H7 (cell line): Measurements from ENCODE around the gene PIGO. TPM values are rescaled to one million over a fixed set of nuclear protein-coding genes. Genes with fewer than 3 reads are reported as not detected.
A peak's percentile ranks its signal among the peaks of the same experiment; 100 is the strongest.

Source experiments
- DNase-seq: peaks from one replicate; pipeline ENCODE4 v3.0.0; 2012
- H3K27me3 ChIP-seq: 2 replicates; pipeline ENCODE4 v1.6.0; 2011; ENCODE audit warnings: mild to moderate bottlenecking, low read length; ENCODE audit not compliant: control insufficient read depth, insufficient read depth
- H3K36me3 ChIP-seq: replicated peaks from 2 replicates; pipeline ENCODE4 v1.5.1; 2011; ENCODE audit warnings: low read length; ENCODE audit not compliant: control insufficient read depth, insufficient read depth
- H3K4me3 ChIP-seq: 2 replicates; pipeline ENCODE4 v1.5.1; 2011; ENCODE audit warnings: low read depth, mild to moderate bottlenecking, control low read depth, low read length, moderate library complexity; ENCODE audit not compliant: insufficient read depth
- total RNA-seq: library from RNA; depleted of rRNA; stranded (reverse); fragments of >200 nt; shearing (Covaris generic); gene quantifications from 2 replicates; pipeline ENCODE4 v1.2.3, GENCODE V29; 2014

Gene PIGO
- total RNA-seq, 1 experiment from 2014 or later: 29.8 TPM

DNA sequence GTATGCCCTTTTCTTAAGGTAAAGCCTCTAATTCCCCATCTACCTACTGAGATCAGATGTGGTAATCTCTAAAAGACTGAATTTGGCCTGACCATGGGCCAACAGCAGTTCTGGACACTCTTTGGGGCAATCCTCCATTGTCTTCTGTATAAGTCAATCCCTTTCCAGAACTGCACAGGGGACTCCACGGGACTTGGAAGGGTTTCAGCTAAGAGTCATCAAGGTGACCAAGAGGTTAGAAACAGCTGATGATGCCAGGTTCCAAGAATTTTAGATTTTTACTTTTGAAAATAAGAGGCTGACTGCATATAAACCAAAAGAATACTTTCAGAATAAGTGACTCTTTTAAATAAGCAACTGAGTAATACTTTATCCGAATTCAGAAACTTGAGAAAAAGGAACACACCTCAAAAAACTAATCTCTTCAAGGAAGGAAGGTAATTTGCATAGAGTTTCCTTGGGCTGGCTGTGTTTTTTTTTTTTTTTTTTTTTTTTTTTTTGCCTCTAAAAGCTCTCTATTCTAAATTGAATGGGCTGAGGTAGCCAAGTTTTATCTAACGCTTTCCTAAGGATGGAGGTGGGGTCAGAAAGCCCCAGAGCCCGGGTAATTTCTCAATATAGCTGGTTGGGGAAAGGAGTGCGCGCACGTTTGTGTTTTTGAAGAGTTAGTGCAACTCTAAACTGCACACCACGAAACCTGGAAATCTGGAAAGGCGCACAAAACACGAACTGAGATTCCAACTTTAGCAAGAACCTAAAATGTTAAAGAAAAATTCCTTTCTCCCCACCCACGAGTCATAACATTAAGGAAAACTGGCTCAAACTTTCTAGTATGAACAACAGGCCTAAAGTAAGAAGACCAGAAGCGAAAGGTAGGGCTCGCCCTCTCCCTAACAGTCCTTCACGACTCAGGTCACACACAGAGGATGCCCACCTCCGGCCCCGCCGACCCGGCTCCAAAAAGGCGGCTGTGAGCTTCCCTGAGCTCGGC lies 25.3 kb downstream of the PIGO start:
- no peak for DNase-seq

DNA sequence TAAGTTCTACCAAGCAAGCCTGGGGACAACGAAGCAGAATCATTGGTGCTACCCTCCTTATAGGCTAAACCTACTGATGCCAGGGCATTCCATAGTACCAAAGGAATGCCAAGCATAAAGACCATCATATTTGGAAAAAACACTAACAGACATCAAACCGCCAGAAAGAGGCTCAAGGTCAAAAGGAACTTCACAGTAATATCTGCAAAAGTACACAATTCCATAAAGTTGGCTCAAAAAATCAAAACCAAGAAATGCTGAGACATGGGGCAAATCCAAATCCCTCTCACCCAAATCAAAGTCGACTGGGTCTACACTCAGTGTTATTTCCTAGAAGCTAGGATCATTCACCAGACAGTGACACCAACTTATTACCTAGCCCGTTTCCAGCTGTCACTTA lies 27.4 kb downstream of the PIGO start:
- H3K4me3 ChIP-seq: no peak overlapping the region
- no peaks in the 10 kb centered on the region for H3K27me3 ChIP-seq
- no peak for DNase-seq
- H3K36me3 ChIP-seq: peaks cover 45% of the 10 kb centered on the region

More for the DNA sequence above, 25.3 kb downstream of the PIGO start:
- Histone ChIP-seq H3K36me3 (peaks cover 41% of the 10 kb centered on the region), H3K27me3 (no peaks in the 10 kb centered on the region), H3K4me3 (peak overlapping the region; percentile 97)

DNA sequence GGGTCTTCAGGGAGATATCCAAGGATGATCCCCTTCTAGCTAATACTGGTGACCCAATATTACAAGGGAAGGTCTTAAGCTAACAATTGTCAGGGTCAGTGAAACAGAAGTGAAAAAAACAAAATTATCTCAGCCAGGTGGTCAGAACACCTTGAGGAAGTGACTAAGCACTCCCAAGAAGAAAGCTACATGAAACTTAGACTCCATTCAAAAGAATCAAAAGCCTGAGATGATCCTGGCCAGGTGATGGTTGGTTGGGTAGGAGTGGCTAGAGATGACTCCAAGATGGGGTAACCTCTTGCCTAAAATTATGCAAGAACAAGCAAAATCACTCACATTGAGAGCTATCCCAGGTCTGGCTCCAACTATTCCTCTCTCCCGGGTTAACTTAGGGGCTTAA lies 29.3 kb downstream of the PIGO start:
- no peak for DNase-seq
- H3K36me3 ChIP-seq: peaks cover 62% of the 10 kb centered on the region
- H3K27me3 ChIP-seq: no peaks in the 10 kb centered on the region
- no peak overlapping the region for H3K4me3 ChIP-seq

DNA sequence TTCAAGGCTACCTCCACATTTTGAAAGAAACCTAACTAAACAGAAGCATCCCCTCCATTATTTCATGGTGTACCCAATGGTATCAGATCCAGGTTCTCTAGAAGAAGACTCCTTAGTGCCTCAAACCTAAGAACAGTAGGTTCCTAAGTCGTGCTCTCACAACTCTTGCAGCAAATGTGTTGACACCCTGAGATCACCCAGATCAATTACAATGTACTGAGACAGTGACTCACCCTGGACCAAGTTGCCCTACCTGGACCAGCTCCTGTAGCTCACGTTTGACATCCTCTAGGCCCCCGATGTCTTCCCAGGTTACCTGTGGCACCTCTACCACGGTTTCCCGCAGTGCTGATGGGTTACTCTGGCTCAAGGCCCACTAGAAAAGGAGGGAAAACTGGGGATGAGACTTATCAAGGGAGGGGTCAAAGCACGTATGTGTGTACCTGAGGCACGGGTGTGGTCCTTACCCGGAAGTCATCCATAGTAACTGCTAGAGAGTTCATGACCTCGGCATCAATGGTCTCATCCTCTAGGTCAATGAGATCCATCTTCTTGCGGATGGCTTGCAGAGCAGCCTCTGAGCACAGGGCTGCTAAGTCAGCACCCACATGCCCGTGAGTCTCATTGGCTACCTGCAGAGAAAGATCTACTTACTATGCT lies 35.7 kb downstream of the PIGO start:
- no peak for DNase-seq
- H3K4me3 ChIP-seq: no peak overlapping the region
- no peaks in the 10 kb centered on the region for H3K27me3 ChIP-seq
- peaks cover 92% of the 10 kb centered on the region for H3K36me3 ChIP-seq

DNA sequence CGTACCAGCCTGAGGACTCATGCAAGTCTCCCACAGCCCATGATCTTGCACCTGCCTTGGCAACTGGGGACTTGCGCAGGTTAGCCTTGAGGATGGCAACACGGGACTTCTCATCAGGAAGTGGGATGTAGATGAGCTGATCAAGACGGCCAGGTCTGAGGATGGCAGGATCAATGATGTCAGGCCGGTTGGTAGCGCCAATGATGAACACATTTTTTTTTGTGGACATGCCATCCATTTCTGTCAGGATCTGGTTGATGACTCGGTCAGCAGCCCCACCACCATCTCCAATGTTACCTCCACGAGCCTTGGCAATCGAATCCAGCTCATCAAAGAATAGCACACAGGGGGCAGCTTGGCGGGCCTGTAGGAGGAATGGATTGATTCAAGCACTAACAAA lies 37.0 kb downstream of the PIGO start:
- peaks cover 81% of the 10 kb centered on the region for H3K36me3 ChIP-seq
- H3K4me3 ChIP-seq: no peak overlapping the region
- no peak for DNase-seq

DNA sequence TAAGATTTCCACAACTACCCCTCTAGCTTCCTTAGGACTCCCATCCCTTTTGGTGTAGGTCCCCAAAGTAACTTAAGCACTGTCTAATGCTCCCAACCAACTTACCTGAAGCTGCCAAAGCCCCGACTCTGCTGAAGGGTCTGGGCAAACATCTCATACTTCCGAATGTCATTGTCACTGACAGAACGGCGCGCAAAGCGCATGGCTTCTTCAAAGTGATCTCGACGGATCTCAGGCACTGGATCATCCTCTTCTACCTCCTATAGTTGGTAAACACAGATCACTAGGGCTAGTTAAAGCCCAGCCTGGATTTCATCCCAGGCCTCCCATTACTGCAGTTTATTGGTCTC lies 39.1 kb downstream of the PIGO start:
- Histone ChIP-seq H3K36me3 (peaks cover 60% of the 10 kb centered on the region), H3K27me3 (no peaks in the 10 kb centered on the region), H3K4me3 (no peak overlapping the region)
- DNase-seq: no peak

More for the DNA sequence above, 37.0 kb downstream of the PIGO start:
- no peaks in the 10 kb centered on the region for H3K27me3 ChIP-seq

DNA sequence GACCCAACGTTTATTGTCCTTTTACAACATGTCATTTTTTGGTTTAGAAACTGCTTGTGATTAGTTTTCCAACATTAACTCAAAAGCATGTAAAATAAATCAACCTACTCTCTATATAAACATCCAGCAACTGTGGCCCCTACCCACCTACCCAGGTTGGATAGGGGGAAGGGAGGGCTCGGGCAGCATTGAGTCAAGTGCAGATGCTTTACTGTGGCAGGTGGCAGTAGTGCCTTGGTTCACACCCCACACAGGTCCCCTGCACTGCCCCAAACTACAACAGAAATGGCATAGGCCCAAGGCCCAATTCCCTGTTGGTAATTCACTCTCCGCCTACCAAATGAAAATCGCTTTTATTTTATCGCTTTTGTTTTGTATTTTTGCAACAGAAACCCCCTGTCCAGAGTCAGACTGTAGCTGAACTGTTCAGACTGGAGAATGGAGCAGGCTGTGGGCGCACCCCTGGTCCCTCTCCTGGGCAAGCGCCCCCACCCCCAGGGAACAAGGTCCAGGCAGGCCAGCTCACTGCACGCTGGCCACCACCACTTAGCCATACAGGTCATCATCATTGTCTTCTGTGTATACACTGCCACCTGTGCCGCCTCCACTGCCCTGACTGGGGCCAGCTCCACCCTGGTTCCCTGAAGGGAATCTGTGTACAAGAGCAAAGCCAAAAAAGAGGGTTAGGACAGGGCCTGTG lies 39.7 kb downstream of the PIGO start:
- H3K27me3 ChIP-seq: no peaks in the 10 kb centered on the region
- H3K36me3 ChIP-seq: peaks cover 55% of the 10 kb centered on the region
- no peak overlapping the region for H3K4me3 ChIP-seq
- DNase-seq: no peak

DNA sequence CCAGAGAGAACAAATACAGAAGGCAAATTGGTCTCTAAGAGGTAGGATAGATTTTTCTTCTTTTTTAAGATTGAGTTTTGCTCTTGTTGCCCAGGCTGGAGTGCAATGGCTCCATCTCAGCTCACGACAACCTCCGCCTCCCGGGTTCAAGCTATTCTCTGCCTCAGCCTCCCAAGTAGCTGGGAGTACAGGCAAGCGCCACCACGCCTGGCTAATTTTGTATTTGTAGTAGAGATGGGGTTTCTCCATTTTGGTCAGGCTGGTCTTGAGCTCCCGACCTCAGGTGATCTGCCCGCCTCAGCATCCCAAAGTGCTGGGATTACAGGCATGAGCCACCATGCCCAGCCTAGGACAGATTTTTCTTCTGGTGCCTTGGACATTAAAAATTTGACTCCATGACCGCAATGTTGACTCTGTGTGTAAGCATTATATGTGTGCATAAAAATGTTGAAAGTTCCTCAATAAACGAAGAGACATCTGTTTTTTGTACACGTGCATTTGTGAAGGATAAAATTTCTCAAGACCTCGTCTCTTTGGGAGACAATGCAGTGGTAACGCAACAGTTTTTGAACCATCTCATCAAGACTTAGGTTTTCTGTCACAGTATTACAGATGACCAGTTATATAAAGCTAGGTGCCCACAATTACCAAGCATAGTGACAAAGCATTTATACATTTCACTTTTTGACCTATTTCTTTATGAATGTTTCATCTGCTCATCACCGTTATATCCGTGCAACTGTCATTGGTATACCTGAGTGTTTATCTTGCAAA lies 41.3 kb downstream of the PIGO start:
- peaks cover 39% of the 10 kb centered on the region for H3K36me3 ChIP-seq
- DNase-seq: no peak

DNA sequence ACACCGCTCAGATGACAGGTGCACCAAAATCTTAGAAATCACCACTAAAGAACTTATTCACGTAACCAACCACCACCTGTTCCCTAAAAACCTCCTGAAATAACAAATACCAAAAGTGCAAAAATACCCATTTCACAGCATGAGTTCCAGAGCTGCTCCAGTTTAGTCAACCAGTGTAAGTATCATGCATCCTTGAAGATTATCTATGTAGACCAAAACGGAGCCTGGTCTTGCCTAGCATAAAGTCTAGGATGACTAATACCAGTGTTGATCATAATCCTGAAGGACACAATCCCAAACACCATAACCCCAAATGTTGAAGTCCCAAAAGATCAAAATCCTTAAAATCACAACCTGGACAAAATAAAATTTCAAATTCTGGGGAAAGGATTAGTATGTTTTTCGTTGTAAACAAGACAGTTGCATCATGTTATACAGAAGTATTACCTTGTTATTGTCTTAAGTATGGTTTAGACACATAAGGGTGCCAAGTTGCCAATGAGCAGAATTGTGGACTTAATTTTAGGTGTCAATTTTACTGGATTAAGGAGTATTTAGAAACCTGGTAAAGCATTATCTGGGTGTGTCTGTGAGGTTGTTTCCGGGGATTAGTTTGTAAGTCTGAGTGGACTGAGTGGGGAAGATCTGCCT lies 42.1 kb downstream of the PIGO start:
- Histone ChIP-seq H3K27me3 (no peaks in the 10 kb centered on the region), H3K36me3 (peaks cover 32% of the 10 kb centered on the region), H3K4me3 (no peak overlapping the region)
- DNase-seq: no peak

More for the DNA sequence above, 41.3 kb downstream of the PIGO start:
- Histone ChIP-seq H3K27me3 (no peaks in the 10 kb centered on the region), H3K4me3 (no peak overlapping the region)

DNA sequence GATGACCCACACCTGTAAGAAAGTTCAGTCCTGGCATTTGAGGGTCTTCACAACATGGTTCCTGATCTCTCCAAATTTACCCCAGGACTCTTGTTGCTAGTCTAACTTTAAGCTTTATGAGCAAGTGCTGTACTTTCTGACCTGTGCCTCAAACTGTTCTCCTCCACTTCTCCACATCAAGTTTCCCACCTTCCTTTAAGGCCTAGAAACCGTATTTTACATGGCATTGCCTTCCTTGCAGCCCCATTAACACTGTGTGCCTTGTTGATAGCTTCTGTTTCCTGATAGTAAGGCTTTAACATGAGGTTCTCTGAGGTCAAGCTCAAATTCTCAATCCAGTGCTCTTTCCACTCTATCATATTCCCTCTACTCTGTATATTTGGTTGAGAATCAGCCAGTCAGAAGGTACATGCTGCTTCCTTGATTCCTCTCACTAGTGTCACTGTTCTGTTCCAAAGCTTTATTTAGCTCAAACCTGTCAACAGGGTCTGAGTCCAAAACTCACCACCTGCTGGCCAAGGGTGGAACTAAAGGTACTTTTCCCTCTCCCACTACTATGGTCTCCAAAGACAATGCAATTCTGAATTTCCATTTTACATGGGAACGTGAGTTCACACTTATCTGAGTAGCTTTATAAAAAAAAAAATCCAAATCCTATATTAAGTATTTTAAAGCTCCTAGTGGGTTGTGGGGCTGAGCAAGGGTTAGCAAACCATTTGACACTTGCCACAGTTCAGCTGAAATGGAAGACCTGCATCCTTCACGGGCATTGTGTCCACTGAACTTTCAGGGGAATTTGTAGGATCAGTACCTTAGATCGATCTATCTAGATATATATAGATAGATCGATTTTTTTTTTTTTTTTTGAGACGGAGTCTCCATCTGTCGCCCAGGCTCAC lies 45.1 kb downstream of the PIGO start:
- Histone ChIP-seq H3K4me3 (no peak overlapping the region), H3K27me3 (no peaks in the 10 kb centered on the region), H3K36me3 (peaks cover 5% of the 10 kb centered on the region)
- DNase-seq: peak; percentile 67

DNA sequence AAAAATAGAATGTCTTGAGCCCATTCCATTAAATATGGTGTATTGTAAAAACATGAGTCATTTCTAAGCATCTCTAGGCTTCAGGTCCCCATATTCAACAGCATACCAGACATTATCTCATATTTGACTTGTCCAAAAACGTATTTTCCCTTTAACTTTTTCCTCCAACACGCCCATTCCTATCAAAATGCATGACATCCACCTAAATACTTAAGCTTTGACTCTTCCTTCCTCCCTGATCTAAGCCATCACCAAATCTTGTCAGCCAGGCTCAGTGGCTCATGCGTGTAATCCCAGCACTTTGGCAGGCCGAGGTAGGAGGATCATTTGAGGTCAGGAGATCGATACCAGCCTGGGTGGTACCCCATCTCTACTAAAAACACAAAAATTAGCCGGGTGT lies 47.9 kb downstream of the PIGO start:
- Histone ChIP-seq H3K27me3 (no peaks in the 10 kb centered on the region), H3K36me3 (peaks cover 1% of the 10 kb centered on the region; the same call in 1 of the 2 replicates), H3K4me3 (no peak overlapping the region)
- DNase-seq: no peak

DNA sequence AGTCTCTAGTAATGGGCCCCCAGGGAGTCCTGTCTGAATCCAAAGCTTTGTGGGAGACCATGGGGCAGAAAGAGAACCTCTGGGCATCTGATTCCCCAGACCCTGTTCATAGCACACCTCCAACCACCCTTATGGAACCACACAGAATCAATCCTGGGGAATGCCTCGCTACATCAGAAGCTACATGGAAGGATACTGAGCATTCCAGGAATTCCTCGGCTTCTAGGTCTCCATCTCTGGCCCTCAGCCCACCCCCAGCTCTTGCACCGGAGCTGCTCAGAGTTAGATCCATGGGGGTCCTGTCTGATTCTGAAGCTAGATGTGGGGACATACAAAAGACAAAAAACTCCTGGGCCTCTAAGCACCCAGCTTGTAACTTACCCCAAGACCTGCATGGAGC lies 52.3 kb downstream of the PIGO start:
- no peaks in the 10 kb centered on the region for H3K27me3 ChIP-seq
- no peaks in the 10 kb centered on the region; the same call in 1 of the 2 replicates for H3K36me3 ChIP-seq
- DNase-seq: no peak
- H3K4me3 ChIP-seq: no peak overlapping the region
